Amniotic stem cell (primary cell): ENCODE measurements around the gene ARHGAP31.

ENCODE experiments used
- DNase-seq: peaks from one replicate; lab custom pipeline; 2025; lab: John Stamatoyannopoulos, UW

Gene ARHGAP31

GRCh38 chr3:119382134-119382533 lies 88.0 kb downstream of the ARHGAP31 start:
- no peak for DNase-seq

- DNase-seq = no peak
Observed at GRCh38 chr3:119388577-119388976, 94.4 kb downstream of the ARHGAP31 start.

- DNase-seq = no peak
Observed at GRCh38 chr3:119395923-119396358, 101.8 kb downstream of the ARHGAP31 start.

- no peak for DNase-seq
Observed at GRCh38 chr3:119396870-119397269, 102.7 kb downstream of the ARHGAP31 start.

GRCh38 chr3:119400466-119400865 lies 106.3 kb downstream of the ARHGAP31 start:
- DNase-seq = no peak

GRCh38 chr3:119401069-119401468 lies 106.9 kb downstream of the ARHGAP31 start:
- DNase-seq = no peak

- DNase-seq = no peak
Observed at GRCh38 chr3:119401503-119402440, 107.6 kb downstream of the ARHGAP31 start.

GRCh38 chr3:119402791-119403190 lies 108.6 kb downstream of the ARHGAP31 start:
- DNase-seq = no peak

GRCh38 chr3:119403201-119403600 lies 109.0 kb downstream of the ARHGAP31 start:
- DNase-seq = no peak

GRCh38 chr3:119405315-119405714 lies 111.1 kb downstream of the ARHGAP31 start:
- no peak for DNase-seq

- DNase-seq = no peak
Observed at GRCh38 chr3:119408243-119408950, 114.2 kb downstream of the ARHGAP31 start.

- DNase-seq = no peak
Observed at GRCh38 chr3:119409844-119410243, 115.7 kb downstream of the ARHGAP31 start.

- DNase-seq = no peak
Observed at GRCh38 chr3:119413603-119414280, 119.6 kb downstream of the ARHGAP31 start.

- DNase-seq = no peak
Observed at GRCh38 chr3:119416873-119417272, 122.7 kb downstream of the ARHGAP31 start.

- no peak for DNase-seq
Observed at GRCh38 chr3:119417771-119418512, 123.8 kb downstream of the ARHGAP31 start.

- DNase-seq = no peak
Observed at GRCh38 chr3:119418641-119419040, 124.5 kb downstream of the ARHGAP31 start.

GRCh38 chr3:119420196-119420595 lies 126.0 kb downstream of the ARHGAP31 start:
- no peak for DNase-seq

GRCh38 chr3:119427669-119428068 lies 133.5 kb downstream of the ARHGAP31 start:
- no peak for DNase-seq

GRCh38 chr3:119428538-119428937 lies 134.4 kb downstream of the ARHGAP31 start:
- DNase-seq = no peak

GRCh38 chr3:119433613-119434325 lies 139.6 kb downstream of the ARHGAP31 start:
- DNase-seq = no peak

- no peak for DNase-seq
Observed at GRCh38 chr3:119434703-119435102, 140.5 kb downstream of the ARHGAP31 start.
